ENCODE results near the gene COG4. TPM values are rescaled to one million over a fixed set of nuclear protein-coding genes. Genes with fewer than 3 reads are reported as not detected.
"Not testable (repeated sequence)": the region's sequence is repeated elsewhere in the genome, so short reads cannot be mapped to it uniquely, and the experiment has no call there.

The COG4 gene
- total RNA-seq, 1 experiment from 2014 or later, result 46.2 TPM

DNA sequence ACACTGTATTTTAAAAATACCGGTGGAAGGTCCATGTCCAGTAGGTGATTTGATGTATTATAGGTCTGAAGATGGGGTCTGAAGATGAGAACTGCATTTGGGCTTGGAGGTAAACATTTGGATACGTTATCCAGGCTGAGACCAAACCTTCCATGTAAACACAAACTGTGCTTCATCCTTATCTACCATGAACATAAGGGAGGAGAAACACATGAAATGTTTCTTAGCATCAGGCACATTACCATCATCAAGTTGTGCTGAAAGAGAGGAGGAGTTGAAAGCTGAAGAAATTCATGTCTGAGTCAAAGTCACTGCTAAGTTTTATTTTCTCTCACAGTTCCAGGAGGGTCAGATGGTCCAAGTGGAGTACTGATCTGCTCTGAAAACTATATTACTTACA, 11.6 kb upstream of the COG4 start:
- no peak for DNase-seq (ENCODE audit: low read depth, low spot score)
- in situ Hi-C loops (cut with HindIII; ENCODE audit: low pct_unique_long_range_greater_than_20kb, low sequenced_read_pairs), result no loop called here

DNA sequence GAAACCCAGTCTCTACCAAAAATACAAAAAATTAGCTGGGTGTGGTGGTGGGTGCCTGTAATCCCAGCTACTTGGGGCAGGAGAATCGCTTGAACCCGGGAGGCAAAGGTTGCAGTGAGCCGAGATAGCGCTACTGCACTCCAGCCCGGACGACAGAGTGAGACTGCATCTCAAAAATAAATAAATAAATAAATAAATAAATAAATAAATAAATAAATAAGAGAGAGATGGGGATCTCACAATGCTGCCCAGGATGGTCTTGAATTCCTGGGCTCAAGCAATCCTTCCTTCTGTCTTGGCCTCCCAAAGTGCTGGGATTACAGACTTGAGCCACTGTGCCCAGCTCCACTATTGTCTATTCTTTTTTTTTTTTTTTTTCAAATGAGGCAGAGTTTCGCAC, 6.6 kb upstream of the COG4 start:
- DNase-seq (ENCODE audit: low read depth, low spot score); in situ Hi-C loops (cut with HindIII; ENCODE audit: low pct_unique_long_range_greater_than_20kb, low sequenced_read_pairs): not testable (repeated sequence)

DNA sequence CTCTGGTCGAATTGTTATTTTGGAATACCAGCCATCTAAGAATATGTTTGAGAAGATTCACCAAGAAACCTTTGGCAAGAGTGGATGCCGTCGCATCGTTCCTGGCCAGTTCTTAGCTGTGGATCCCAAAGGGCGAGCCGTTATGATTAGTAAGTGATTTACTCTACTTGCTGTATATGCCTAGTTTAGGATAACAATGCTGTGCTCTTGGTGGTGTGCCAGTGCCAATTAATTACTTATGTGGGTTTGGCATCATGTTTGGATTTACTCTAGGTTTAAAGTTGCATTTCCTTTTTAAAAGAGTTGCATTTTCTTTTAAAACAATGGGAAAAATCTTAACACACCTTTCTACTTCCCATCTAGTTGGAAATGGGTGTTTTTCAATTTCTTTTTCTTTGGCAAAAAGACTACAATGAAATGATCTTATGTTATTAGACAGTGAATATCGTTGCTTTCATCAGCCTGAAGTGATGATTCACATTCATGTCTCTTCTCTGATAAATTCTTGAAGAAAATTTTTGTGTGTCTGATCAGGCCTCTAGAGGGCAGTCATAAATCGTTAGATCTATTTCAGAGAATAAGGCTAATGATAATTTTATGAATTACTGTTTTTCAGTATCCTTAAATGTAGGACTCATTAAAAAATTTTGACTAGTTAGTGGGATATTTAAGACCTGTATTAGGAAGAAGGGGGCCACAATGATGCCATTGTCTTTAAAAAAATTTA, 5.9 kb upstream of the COG4 start:
- in situ Hi-C loops (cut with HindIII; ENCODE audit: low pct_unique_long_range_greater_than_20kb, low sequenced_read_pairs), result no loop called here
- DNase-seq (ENCODE audit: low read depth, low spot score), result peak; percentile 65

DNA sequence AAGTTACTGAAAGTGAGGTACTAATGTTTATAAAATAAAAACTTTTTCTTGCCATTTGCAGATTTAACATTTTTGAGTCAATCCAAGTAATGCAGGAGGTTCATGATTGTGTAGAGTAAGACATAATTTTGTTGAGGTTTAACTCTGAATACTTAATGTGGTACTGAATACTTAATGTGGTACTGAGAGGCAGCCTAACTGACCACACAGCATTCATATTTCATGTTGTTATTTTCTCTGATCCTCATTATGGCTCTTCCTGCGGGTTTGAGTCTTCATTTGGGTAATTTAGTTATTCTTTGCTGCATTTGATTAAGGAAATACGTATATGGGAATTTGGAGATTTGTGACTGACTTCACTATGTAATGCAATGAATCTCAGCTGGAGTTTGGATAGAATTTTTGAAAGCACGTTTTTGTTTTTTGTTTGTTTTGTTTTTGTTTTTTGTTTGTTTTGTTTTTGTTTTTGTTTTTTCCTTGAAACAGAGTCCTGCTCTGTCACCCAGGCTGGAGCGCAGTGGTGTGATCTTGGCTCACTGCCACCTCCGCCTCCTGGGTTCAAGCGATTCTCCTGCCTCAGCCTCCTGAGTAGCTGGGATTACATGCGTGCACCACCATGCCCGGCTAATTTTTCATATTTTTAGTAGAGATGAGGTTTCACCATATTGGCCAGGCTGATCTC, 4.1 kb upstream of the COG4 start:
- no peak for DNase-seq (ENCODE audit: low read depth, low spot score)
- in situ Hi-C loops (cut with HindIII; ENCODE audit: low pct_unique_long_range_greater_than_20kb, low sequenced_read_pairs), result no loop called here

DNA sequence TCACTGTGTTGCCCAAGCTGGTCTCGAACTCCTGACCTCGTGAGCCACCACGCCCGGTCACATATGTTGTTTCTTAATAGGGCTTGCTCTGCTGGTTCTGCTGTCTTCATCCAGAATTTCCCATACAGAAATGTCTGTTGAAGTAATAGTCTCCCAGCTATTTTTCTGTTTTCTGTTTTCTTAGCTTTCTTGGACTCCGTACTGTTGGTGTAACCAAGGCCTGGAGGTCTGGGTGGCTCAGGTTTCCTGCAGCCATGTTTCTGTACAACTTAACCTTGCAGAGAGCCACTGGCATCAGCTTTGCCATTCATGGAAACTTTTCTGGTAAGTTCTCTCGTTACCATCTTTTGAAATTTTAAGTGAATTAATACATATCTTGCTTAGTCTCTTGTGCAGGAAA, 3.0 kb upstream of the COG4 start:
- in situ Hi-C loops (cut with HindIII; ENCODE audit: low pct_unique_long_range_greater_than_20kb, low sequenced_read_pairs), result no loop called here
- DNase-seq (ENCODE audit: low read depth, low spot score), result no peak

DNA sequence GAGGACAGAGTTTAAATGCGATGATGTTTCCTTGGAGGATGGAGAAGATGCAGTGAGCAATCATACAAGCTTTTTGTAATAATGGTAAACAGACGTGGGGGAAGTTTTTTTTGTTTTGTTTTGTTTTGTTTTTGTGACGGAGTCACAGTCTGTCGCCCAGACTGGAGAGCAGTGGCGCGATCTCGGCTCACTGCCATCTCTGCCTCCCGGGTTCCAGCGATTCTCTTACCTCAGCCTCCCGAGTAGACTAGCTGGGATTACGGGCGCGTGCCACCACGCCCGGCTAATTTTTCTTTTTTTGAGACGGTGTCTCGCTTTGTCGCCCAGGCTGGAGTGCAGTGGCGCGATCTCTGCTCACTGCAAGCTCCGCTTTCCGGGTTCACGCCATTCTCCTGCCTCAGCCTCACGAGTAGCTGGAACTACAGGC, 1.1 kb upstream of the COG4 start:
- in situ Hi-C loops (cut with HindIII; ENCODE audit: low pct_unique_long_range_greater_than_20kb, low sequenced_read_pairs); DNase-seq (ENCODE audit: low read depth, low spot score): not testable (repeated sequence)

DNA sequence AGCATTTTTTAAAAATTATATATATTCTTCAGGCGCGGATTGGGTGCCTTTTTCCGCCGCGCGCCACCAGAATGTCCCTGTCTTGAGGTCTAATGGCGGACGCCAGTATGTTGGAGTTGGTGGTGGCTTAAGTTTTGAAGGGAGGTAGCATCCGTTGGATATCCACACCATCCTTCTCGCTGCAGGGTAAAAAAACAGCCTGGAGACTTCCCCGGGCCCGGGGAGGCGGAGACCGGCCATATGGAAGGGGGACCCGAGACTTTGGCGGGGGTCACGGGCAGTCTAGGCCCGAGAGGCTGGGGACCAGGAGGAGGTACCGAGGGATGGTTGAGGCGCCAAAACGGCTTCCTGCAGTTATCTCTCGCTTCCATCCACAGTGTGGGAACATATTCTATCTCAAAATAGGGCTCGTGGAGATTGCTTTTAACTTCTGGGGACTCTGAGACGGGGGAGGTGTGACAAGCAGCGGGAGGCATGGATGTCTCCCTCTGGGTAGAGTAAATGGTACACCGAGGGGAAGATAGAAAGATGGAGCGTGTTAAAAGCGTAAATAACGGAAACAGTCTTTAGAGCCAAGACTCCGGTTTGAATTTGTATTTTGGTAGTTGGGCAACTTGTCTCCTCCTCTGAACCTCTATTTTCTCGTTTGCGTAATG, 517 bp upstream of the COG4 start, which contains the start of gene SF3B3:
SF3B3 (plus strand) TSS at position 74 of the 656 bp plus-strand sequence. CDS start 2,841 bp downstream, outside the sequence.
- no peak for DNase-seq (ENCODE audit: low read depth, low spot score)
- in situ Hi-C loops (cut with HindIII; ENCODE audit: low pct_unique_long_range_greater_than_20kb, low sequenced_read_pairs), result no loop called here

DNA sequence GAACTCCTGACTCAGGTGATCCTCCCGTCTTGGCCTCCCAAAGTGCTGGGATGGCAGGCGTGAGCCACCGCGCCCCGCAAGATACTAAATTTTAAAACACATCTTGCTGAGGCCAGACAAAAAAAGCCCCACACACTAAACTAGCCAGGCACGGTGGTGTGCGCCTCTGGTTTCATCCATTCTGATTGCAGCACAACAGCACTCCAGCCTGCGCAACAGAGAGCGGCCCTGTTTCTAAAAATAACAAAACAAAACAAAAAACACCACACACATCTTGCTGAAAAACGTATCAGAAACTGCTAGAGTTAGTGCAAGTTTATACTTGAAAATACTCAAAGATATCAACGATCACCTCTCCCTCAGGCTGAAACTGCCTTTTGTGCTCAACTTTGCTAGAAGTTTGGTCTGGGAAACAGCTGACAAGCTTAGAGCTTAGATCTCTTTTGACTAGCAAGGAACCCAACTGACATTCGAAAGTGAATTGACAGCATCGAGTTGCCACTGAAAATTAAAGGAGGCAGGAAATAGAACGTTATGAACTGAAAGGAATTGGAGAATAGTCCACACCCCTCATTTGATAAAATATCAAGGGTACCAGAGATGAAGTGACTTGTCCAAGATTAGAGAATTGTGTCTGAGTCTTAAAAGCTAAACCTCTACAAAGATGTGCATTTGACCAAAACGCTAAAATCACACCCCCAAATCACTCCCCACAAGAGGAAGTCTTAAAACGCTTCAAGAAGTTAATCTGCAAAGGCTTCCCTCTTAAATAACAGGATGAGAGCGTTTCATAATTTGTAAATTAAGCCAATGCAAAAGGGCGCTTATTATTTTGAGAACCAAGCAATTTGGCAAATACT, 908 bp downstream of the COG4 start:
- in situ Hi-C loops (cut with HindIII; ENCODE audit: low pct_unique_long_range_greater_than_20kb, low sequenced_read_pairs), result no loop called here
- DNase-seq (ENCODE audit: low read depth, low spot score), result no peak

DNA sequence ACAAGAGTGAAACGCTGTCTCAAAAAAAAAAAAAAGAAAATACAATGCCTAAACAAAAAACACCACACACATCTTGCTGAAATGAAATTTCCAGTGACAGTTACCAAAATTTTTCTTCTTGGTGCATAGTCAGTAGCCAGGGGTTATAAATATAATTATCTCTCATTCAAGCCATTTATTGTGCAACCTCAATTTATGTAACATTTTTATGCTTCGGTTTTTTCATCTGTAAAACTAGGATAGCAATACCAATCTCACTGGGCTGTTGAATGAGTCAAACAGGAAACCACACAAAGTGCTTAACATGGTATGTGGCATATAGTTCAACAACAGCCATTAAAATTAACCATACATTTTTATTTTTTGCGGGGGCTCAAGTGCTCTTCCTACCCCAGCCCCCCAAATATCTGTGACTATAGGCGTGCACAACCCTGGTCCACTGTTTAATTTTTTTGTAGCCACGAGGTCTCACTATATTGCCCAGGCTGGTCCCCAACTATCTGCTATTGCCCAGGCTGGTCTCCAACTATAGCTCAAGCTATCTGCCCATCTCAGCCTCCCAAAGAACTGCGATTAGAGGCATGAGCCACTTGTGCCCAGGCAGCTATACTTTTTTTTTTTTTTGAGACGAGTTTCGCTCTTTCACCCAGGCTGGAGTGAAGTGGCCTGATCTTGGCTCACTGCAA, 2.6 kb downstream of the COG4 start:
- no peak for DNase-seq (ENCODE audit: low read depth, low spot score)

DNA sequence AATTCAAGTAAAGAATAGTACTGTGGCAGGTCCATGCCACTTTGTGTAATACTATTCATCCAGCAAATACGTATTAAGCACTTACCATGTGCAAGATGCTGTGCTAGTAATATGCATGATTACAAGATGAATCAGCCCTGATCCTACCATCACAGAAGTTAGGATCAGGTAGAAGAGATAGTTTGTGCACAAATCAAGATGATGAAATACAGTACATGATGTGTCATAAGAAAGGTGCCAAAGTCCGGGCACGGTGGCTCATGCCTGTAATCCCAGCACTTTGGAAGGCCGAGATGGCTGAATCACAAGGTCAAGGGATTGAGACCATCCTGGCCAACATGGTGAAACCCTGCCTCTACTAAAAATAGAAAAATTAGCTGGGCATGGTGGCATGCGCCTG, 10.9 kb downstream of the COG4 start:
- in situ Hi-C loops (cut with HindIII; ENCODE audit: low pct_unique_long_range_greater_than_20kb, low sequenced_read_pairs), result no loop called here
- DNase-seq (ENCODE audit: low read depth, low spot score), result no peak

More for the DNA sequence above, 2.6 kb downstream of the COG4 start:
- in situ Hi-C loops (cut with HindIII; ENCODE audit: low pct_unique_long_range_greater_than_20kb, low sequenced_read_pairs), result no loop called here

DNA sequence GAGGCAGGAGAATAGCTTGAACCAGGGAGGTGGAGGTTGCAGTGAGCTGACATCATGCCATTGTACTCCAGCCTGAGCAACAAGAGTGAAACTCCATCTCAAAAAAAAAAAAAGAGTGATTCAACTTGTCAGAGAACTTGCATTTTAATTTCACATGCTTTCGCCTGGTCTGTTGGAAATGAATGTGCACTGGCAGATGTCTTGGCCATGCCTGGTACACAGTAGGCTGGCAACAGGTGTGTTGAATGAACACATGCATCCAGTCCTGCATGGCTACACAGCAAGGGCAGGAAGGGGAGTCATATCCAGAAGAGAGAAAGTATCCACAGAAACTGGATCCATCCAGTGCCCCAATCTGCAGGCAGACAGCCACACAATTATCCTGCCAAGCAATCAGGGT, 11.5 kb downstream of the COG4 start:
- in situ Hi-C loops (cut with HindIII; ENCODE audit: low pct_unique_long_range_greater_than_20kb, low sequenced_read_pairs), result no loop called here
- no peak for DNase-seq (ENCODE audit: low read depth, low spot score)

DNA sequence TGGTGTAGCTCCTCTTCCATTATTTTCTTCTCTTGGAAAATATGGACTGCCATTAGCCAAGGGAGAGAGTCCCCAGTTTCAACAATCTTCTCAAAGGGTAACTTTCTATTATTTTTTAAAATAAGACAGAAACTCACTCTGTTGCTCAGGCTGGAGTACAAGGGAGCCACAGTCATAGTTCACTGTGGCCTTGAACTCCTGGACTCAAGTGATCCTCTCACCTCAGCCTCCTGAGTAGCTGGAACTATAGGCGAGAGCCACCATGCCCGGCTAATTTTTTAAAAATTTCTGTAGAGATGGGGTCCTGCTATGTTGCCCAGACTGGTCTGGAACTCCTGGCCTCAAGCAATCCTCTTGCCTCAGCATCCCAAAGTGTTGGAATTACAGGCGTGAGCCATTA, 13.1 kb downstream of the COG4 start:
- DNase-seq (ENCODE audit: low read depth, low spot score), result no peak

DNA sequence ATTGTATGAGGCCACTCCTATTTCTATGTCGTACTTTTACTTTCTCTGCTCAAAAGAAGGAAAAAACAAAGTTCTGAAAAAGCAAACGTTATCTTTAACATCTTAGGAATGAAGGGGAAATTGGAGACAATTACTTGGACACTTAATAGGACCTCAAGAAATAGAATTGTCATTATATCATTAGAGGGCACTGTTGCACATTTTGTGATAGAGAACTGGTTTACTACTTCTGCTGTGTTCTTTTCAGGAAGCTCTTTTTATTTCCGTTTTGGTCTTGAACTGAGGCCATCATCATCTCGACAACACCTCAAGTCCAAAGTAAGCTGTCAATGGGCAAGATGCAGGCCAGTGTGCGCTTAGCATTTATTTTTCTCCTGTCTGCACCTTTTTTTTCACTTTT, 14.6 kb downstream of the COG4 start:
- no peak for DNase-seq (ENCODE audit: low read depth, low spot score)
- in situ Hi-C loops (cut with HindIII; ENCODE audit: low pct_unique_long_range_greater_than_20kb, low sequenced_read_pairs), result no loop called here

More for the DNA sequence above, 13.1 kb downstream of the COG4 start:
- in situ Hi-C loops (cut with HindIII; ENCODE audit: low pct_unique_long_range_greater_than_20kb, low sequenced_read_pairs), result no loop called here

DNA sequence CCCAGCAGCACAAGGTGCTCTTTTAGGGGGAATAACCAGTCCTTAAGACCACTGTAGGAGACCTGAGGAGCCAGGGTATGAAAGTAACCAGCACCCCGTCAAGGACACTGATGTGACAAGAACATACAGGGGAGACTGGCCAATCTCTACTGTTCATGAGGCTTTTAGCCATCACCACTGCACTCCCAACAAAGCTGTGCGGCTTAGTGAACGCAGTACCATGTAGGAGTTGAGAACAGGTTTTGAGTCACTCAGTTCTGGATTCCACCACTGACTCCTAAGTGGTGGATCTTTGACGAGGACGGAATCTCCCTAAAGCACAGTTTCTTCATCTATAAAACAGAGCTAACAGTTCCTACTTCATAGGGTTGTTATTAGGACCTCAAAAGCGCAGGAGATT, 26.8 kb downstream of the COG4 start:
- in situ Hi-C loops (cut with HindIII; ENCODE audit: low pct_unique_long_range_greater_than_20kb, low sequenced_read_pairs), result no loop called here
- DNase-seq (ENCODE audit: low read depth, low spot score), result no peak

DNA sequence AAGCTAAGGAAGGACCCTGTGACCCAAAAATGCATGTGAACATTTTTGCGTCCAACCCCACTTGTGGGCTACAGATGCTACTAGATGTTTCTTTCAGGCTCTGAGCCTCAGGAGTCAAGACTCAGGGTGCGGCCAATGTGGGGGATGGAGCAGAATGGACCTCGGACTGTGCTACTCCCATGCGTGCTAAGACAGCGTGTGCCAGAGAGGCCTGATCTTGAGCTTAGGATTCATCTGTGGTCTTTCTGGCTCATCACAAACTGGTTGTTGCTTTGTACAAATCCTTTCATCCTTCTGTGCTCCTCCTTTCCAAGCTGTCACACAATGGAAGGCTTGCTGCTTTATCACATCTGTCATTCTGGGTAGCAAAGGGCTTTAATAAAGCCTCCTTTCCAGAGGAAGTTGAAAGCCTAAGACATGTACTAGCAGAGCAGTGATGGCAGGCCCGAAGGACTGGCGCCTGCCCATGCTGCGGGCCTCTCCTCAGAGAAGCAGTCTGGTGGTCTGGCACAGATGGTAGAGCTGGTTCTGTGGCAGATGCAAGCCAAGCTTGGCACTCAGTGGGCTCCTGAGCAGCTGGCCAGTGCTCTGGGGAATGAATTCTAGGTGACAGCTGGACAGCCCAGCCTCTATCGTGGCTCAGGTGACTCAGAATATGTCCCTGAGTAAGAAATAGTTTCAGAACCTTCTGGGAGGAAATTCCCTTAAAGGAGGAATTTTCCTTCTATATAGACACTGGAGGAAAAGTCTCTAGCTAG, 27.8 kb downstream of the COG4 start:
- no peak for DNase-seq (ENCODE audit: low read depth, low spot score)
- in situ Hi-C loops (cut with HindIII; ENCODE audit: low pct_unique_long_range_greater_than_20kb, low sequenced_read_pairs), result no loop called here

DNA sequence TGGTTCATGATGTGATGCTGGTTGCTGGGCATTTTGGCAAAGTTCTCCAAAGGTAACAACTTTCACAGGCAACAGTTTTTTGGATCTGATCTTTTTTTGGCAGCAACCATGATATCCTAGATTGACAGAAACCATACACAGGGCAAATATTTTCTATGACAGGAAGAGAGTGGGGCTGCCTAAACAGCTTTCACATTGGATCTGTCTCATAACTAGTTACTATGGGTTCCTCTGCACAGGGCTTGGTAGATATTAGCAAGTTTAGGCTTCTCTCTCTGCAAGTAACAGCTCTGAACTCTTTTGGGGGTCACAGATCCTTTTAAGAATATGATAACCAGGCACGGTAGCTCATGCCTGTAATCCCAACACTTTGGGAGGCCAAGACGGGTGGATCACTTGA, 28.6 kb downstream of the COG4 start:
- in situ Hi-C loops (cut with HindIII; ENCODE audit: low pct_unique_long_range_greater_than_20kb, low sequenced_read_pairs), result no loop called here
- no peak for DNase-seq (ENCODE audit: low read depth, low spot score)

Data from SK-MEL-5 (cell line).